ENCODE results near the gene RPL12. TPM values are rescaled to one million over a fixed set of nuclear protein-coding genes. Genes with fewer than 3 reads are reported as not detected.

Gene RPL12
- total RNA-seq, 4 donors from 2014 or later = 1,054 to 2,042 (median 1,540) TPM

DNA sequence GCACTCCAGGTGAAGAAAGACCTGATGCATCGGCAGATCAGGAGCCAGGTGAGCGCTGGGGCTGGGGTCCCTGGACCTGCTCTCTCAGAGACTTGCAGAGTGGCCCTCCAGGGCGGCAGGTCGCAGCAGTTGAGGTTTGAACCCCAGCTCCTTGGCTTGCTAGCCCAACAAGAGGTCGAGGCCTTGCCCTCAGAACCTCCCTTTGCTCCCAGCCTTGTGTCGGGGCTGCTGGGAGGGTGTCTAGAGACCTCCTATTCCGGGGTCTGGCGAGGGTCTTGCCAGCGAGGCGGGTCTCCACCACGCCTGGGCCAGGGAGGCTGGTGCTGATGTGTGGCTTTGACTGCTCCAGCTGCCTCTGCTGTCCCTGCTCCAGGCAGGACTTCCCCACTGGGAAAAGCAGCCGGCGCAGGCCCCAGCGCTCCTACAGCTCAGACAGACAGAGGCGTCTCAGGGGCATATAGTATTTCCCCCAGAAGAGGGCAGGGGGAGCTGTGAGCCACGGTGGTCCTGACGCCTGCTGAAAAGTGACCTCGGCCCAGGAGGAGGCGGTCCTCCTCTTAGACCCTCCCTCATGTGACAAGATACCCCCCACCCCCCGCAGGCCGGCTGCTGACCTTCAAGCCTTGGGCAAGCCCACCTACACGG, 38.4 kb upstream of the RPL12 start:
- Histone ChIP-seq H3K27ac (no peak overlapping the region), H3K27me3 (no peaks in the 10 kb centered on the region), H3K4me3 (no peak overlapping the region), H3K4me1 (peaks cover 0 to 7% (median 4%) of the 10 kb centered on the region in 4 donors), H3K36me3 (peaks cover 0 to 16% (median 2%) of the 10 kb centered on the region in 4 donors), H3K9me3 (no peaks in the 10 kb centered on the region)
- no peak for DNase-seq
- intact Hi-C loops (cut with DNase I; ENCODE audit: low total_unique reads) (no loop called here), in situ Hi-C loops (cut with MboI; ENCODE audit: low pct_ligation_motif_present in 1 of 4, low pct_unique_long_range_greater_than_20kb in 1 of 4, low sequenced_read_pairs in 3 of 4) (no loop called here)
- no peak for TF ChIP-seq EP300 (IDR thresholded peaks at IDR 0.05; ENCODE audit: low read depth)
- WGBS, 2 donors (ENCODE audit: low coverage in 1 of 2) = 67 to 85% methylated on average over 1 to 17 of the region's 22 CpGs

GRCh38 chr9:127488946-127489345, 37.7 kb upstream of the RPL12 start:
- Histone ChIP-seq H3K4me3 (no peak overlapping the region), H3K27me3 (no peaks in the 10 kb centered on the region), H3K36me3 (peaks cover 0 to 16% (median 2%) of the 10 kb centered on the region in 4 donors), H3K4me1 (peaks cover 0 to under 1% (median 0%) of the 10 kb centered on the region in 4 donors), H3K27ac (no peak overlapping the region), H3K9me3 (no peaks in the 10 kb centered on the region)
- in situ Hi-C loops (cut with MboI; ENCODE audit: low pct_ligation_motif_present in 1 of 4, low pct_unique_long_range_greater_than_20kb in 1 of 4, low sequenced_read_pairs in 3 of 4) (no loop called here), intact Hi-C loops (cut with DNase I; ENCODE audit: low total_unique reads) (no loop called here)
- no peak for DNase-seq
- no peak for TF ChIP-seq POLR2A (IDR thresholded peaks at IDR 0.05)
- TF ChIP-seq POLR2AphosphoS5 (IDR thresholded peaks at IDR 0.05) = no peak
- no peak for TF ChIP-seq CTCF (IDR thresholded peaks at IDR 0.05)
- TF ChIP-seq EP300 (IDR thresholded peaks at IDR 0.05; ENCODE audit: low read depth) = no peak
- WGBS, 2 donors (ENCODE audit: low coverage in 1 of 2) = 91 to 100% methylated on average over 1 to 8 of the region's 8 CpGs

DNA sequence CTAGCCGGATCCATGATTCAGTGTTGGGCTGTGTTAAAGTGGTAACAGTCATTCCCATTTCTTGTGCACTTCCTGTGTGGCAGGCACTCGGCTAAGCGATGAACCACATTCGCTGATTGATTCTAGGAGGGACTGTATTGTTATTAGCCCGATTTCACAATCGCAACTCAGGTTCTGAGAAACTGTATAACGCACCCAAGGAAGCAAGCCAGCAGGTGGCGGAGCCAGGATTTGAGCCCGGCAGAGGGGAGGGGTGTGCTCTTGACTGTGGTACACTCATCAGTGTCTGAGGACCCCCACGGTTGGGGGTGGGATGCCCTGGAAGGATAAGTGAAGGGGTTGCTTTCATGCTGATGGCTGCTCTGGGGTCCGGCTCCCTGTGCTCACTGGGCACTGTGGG, 34.8 kb upstream of the RPL12 start:
- 91 to 94% methylated on average over 6 to 11 of the region's 11 CpGs for WGBS, 2 donors (ENCODE audit: low coverage in 1 of 2)
- Histone ChIP-seq H3K36me3 (peaks cover 0 to 19% (median 7%) of the 10 kb centered on the region in 4 donors), H3K27me3 (no peaks in the 10 kb centered on the region), H3K27ac (no peak overlapping the region), H3K9me3 (no peaks in the 10 kb centered on the region), H3K4me1 (no peaks in the 10 kb centered on the region), H3K4me3 (no peak overlapping the region)
- TF ChIP-seq CTCF (IDR thresholded peaks at IDR 0.05) (no peak), POLR2AphosphoS5 (IDR thresholded peaks at IDR 0.05) (no peak), EP300 (IDR thresholded peaks at IDR 0.05; ENCODE audit: low read depth) (no peak), POLR2A (IDR thresholded peaks at IDR 0.05) (no peak)
- intact Hi-C loops (cut with DNase I; ENCODE audit: low total_unique reads) (no loop called here), in situ Hi-C loops (cut with MboI; ENCODE audit: low pct_ligation_motif_present in 1 of 4, low pct_unique_long_range_greater_than_20kb in 1 of 4, low sequenced_read_pairs in 3 of 4) (no loop called here)
- DNase-seq = no peak

- TF ChIP-seq CTCF (IDR thresholded peaks at IDR 0.05) = no peak
- no peak for TF ChIP-seq POLR2AphosphoS5 (IDR thresholded peaks at IDR 0.05)
- TF ChIP-seq POLR2A (IDR thresholded peaks at IDR 0.05) = no peak
- TF ChIP-seq EP300 (IDR thresholded peaks at IDR 0.05; ENCODE audit: low read depth) = no peak
- peaks cover 0 to 30% (median 13%) of the 10 kb centered on the region in 4 donors for H3K36me3 ChIP-seq
- in situ Hi-C loops (cut with MboI; ENCODE audit: low pct_ligation_motif_present in 1 of 4, low pct_unique_long_range_greater_than_20kb in 1 of 4, low sequenced_read_pairs in 3 of 4) (no loop called here), intact Hi-C loops (cut with DNase I; ENCODE audit: low total_unique reads) (loop anchor here (5.0 kb wide), 1 partner anchor 1160 kb away; no protein-coding TSS in a partner anchor)
- 94 to 96% methylated on average over 4 to 9 of the region's 9 CpGs for WGBS, 2 donors (ENCODE audit: low coverage in 1 of 2)
- no peak overlapping the region for H3K27ac ChIP-seq
- no peak overlapping the region for H3K4me3 ChIP-seq
- H3K4me1 ChIP-seq = no peaks in the 10 kb centered on the region
- no peaks in the 10 kb centered on the region for H3K9me3 ChIP-seq
- H3K27me3 ChIP-seq = no peaks in the 10 kb centered on the region
- no peak for DNase-seq
These were observed 31.5 kb upstream of the RPL12 start for GRCh38 chr9:127482662-127483061.
